GM19328 (cell line): ENCODE results near the gene CD34.

Source experiments
- ATAC-seq: cut with Tn5 transposase; IDR thresholded peaks from one replicate; pipeline ENCODE4 v1.9.1; 2021; ENCODE audit warnings: mild to moderate bottlenecking, moderate library complexity; ENCODE audit not compliant: unreplicated experiment

CD34 gene

GRCh38 chr1:207901041-207901653, 9.8 kb downstream of the CD34 start:
- no peak for ATAC-seq

DNA sequence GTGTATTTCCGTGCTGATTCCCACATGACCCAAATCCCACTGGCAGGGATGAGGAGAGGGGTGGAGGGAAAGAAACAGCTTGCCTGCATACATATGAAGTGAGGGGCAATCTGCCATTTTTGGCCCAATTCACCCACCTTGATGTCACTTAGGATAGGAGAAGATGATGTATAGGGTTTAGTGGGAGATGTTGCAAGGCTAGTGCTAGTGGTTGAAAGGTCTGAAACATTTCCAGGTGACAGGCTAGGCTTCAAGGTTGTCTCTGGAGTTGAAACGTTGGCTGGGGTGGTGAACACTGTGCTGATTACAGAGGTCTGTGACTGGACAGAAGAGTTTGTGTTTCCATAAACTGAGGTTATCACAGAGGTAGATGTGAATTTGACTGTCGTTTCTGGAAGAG, 12.1 kb downstream of the CD34 start:
- no peak for ATAC-seq

- no peak for ATAC-seq
Measured at GRCh38 chr1:207898260-207898659, 12.7 kb downstream of the CD34 start.

DNA sequence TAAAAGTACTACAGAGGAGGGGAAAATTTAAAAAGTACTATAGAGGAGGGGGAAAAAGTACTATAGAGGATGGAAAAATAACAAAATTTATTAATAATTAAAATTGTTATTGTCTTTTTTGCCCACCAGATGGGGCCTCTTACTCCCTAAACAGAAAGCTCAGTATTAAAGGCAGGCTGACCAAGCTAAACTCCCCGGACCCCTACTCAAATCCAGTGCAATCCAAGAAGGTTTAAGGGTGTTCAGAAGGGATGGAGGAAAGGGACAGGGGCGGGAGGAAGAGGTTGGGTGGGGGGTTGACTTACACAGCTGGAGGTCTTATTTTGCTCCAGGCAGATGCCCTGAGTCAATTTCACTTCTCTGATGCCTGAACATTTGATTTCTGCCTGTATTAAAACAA, 13.7 kb downstream of the CD34 start:
- ATAC-seq: no peak

GRCh38 chr1:207896547-207896946, 14.4 kb downstream of the CD34 start:
- no peak for ATAC-seq

DNA sequence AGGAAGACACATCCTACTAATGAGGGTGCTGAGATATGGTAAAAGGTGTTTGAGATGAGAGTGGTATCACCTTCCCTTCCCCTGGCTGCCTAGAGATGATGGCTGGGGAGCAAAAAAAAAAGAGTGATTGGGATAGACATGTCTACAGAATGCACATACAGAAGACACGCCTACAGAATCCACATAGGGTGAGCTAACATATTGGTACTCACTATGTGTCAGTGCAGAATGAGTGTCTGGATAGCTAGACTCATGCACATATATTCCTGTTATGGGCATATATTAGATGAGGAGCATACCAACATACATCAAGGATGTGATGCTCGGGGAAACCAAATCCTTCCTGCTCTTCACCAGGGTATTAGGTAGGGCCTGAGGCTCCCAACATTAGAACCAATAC, 16.2 kb downstream of the CD34 start:
- no peak for ATAC-seq

DNA sequence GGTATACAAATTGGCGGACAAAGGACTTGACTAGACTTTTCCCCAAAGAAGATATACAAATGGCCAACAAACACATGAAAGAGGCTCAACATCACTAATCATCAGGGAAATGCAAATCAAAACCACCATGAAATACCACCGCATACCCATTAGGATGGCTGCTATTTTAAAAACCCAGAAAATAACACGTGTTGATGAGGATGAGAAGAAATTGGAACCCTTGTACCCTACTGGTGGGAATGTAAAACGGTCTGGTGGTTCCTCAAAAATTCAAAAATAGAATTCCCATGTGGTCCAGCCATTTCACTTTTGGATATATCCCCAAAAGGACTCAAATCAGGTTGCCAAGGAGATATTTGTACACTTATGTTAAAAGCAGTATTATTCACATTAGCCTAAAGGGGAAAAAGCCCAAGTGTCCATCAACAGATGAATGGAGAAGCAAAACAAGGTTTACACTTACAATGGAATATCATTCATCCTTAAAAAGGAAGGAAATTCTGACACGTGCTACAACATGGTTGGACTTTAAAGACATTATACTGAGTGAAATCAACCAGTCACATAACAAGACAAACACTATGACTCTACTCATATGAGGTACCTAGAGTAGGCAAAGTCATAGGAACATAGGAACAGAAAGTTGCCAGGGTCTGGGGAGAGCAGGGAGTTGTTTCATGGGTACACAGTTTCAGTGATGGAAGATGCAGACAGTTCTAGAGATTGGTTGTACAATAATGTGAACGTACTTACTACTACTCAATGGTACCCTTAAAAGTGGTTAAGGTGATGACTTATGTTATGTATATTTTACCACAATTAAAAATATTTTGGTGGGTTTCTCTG, 17.0 kb downstream of the CD34 start:
- ATAC-seq: no peak

DNA sequence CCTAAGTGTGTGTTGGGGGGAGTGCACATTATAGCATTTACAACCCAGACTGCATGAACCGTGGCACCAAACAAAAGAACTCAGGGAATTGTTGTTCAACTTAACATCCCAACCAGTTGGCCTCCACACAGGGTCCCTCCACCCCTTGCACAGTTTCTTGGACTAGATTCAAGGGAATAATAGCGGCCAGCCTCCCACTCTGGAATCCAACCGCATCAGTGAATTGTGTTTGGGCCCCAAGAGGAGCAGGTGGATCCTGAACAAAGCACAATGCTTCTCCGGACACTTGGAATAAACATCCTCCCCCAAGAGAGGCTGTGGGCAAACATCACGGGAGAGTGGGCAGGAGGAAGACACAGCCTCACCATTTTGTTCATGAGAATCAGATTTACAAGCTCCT, 18.2 kb downstream of the CD34 start:
- no peak for ATAC-seq

- ATAC-seq: no peak
Measured at GRCh38 chr1:207891148-207891547, 19.8 kb downstream of the CD34 start.

GRCh38 chr1:207890136-207890738, 20.7 kb downstream of the CD34 start:
- no peak for ATAC-seq

- no peak for ATAC-seq
Measured at GRCh38 chr1:207888652-207889051, 22.3 kb downstream of the CD34 start.

DNA sequence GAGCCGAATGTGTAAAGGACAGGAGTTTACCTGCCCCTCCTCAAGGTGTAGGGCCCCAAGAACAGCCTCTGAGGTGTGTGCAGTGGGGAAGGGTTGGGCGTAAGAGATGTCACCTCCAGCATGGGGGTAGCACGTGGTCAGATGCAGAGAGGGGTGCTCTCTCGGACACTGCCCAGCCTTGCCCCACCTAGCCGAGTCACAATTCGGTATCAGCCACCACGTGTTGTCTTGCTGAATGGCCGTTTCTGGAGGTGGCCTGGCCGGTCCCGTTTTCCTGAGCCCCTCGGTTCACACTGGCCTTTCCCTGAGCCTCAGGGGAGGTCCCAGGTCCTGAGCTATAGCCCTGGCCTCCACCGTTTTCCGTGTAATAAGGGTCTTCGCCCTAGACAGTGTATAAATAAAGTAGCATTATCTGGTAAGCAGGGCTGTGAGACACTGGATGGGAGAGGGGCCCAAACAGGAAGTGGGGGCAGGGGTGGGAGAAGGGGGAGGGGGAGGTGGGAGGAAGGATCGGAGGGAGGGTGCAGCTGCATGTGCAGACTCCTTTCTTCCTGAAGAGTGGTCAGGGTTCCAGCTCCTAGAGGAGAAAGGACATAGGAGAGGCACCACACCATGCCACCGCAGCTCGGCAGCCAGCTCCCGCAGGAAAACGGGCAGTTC, 23.3 kb downstream of the CD34 start:
- ATAC-seq: no peak

- ATAC-seq: no peak
Measured at GRCh38 chr1:207886227-207886626, 24.7 kb downstream of the CD34 start.

DNA sequence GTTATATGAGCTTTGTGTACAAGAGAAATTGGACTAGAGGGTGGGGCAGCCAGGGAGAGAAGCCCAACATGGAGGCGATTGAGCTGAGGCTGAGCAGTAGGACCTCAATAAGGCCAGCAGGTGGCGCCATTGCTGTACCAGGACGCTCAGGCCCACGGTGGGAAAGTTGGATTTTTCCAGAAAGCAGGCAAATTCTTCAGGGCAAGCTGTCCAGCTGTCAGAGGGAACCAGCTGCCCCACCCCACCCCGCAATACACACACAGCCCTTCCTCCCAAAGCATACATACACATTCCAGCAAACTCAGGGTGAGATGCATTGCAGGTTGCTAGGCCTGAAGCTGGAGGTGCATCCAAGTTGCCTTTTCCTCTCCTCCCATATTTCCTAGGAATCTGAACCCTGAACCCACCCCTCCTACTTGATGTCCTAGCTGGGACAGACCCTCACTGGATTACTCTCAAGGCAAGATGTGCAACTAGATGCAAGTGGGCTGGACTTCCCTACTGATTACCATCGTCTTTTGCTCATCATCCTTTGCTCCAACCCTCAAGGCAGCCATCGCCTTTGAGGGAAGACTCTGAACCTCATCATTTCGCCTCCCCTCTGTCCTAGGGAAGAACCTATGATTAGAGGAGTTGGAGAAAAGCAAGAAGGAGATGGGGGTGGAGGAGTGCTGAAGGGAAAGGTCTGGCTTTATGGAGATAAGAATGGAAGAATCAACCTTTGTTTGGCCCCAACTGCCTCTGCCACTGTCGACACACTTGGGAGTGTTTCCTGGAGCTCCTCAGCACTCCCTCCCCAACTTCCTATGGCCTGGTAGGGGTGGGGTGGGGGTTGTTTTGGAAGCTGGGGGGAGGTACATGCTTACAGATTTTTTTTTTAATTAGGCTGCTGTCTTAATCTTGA, 25.5 kb downstream of the CD34 start:
- peak; percentile 67 for ATAC-seq

DNA sequence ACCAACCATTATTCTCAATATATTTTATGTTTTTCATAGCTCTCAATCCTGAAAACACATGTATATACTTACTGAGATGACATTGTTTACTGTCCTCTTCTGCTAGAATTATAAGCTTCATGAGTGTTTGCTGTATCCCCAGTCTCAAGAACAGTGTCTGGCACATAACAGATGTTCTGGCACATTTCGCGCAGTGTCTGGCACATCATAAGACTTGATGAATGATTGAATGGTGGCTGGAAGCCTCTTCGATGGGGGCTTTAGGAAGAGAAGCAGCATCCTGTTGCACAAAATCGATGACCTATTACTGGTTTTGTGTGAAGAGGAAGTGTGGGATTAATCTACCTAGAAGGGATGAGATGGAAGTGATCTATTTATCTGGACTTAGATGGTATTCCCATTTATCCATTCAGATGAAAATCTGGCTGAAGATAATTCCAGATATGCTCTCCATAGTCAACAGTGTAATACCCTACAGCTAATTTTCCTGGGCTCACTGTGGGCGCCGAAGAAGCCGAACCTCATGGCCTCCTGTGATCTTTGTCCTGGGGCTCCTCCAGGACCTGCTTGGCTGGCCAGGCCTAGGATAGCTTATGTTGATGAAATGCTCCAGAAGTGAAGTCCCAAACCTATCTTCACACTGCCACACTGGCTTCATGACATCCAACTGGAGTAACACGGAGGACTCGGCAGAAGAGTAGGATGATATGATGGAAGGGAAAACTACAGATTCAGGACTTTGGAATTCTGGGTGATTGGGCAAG, 26.5 kb downstream of the CD34 start:
- ATAC-seq: no peak

DNA sequence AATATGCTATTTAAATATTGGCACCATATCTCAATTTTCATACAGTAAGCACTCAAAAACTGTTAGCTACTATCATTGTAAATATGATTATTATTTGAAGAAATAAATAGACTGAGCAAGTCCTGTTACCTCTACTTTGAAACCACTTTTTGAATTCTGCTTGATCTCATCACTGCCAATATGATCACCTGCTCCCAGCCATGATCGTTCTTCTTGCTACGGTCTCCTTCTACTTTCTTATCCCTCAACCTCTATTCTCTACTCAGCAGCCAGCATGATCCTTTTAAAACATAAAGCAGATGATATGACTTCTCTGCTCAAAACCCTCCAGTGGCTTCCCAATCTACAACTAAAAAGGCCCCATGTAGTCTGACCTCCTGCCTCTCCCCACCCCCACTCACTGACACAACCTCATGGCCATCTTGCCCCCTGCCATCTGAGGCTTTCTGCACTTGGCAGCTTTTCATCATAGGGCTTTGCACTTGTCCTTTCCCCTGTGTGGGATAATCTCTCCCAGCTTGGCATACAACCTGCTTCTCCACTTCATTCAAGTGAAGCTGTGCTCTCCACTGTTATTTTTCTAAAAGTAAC, 27.2 kb downstream of the CD34 start:
- no peak for ATAC-seq

- ATAC-seq: peak; percentile 51
Measured at GRCh38 chr1:207883104-207883651, 27.7 kb downstream of the CD34 start.

GRCh38 chr1:207882692-207883091, 28.2 kb downstream of the CD34 start:
- no peak for ATAC-seq

DNA sequence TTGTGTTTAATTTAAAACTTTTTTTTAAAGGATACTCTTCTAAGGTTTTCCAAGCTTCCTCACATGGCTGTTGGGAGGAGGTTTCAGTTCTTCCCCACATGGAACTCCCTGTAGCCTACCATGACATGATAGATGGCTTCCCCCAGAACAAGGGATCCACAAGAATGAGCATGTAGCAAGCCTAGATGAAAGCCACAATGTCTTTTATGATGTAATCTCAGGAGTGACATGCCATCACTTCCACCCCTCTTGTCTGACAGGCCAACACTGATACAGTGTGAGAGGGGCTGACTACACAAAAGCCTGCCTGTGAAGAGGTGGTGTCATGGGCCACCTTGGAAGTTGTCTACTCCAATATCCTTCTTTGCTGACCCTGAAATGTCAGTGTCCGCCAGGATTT, 32.0 kb downstream of the CD34 start:
- ATAC-seq: no peak
